Measurements from ENCODE around the gene FAM156B.
"Not testable (repeated sequence)": the region's sequence is repeated elsewhere in the genome, so short reads cannot be mapped to it uniquely, and the experiment has no call there.

- not testable (repeated sequence) for TF ChIP-seq CTCF (IDR thresholded peaks at IDR 0.05); EP300 (IDR thresholded peaks at IDR 0.05; ENCODE audit: low read depth)
Measured at GRCh38 chrX:52949884-52950283, 52.8 kb downstream of the FAM156B start.

Data from transverse colon (tissue), 3 donors.